Neural crest cell (in vitro differentiated cells): Measurements from ENCODE around the gene GFRA1. TPM values are rescaled to one million over a fixed set of nuclear protein-coding genes. Genes with fewer than 3 reads are reported as not detected.

Experiments
- DNase-seq: peaks from one replicate; pipeline ENCODE4 v3.0.0; 2021; ENCODE audit warnings: low read depth, mixed read lengths, low spot score
- H3K27ac Mint-ChIP-seq: one replicate; pipeline ENCODE4 v1.8.0; 2021; ENCODE audit warnings: mild to moderate bottlenecking, mixed read lengths; ENCODE audit not compliant: unreplicated experiment
- H3K27me3 Mint-ChIP-seq: 2 replicates; pipeline ENCODE4 v1.8.0; 2021; ENCODE audit warnings: low read depth, mild to moderate bottlenecking, mixed read lengths
- H3K36me3 Mint-ChIP-seq: 2 replicates; pipeline ENCODE4 v1.8.0; 2021; ENCODE audit warnings: low read depth, mild to moderate bottlenecking, mixed read lengths
- H3K4me1 Mint-ChIP-seq: 2 replicates; pipeline ENCODE4 v1.8.0; 2021; ENCODE audit warnings: mixed read lengths
- H3K4me3 Mint-ChIP-seq: one replicate; pipeline ENCODE4 v1.8.0; 2021; ENCODE audit warnings: mild to moderate bottlenecking, mixed read lengths
- H3K9me3 Mint-ChIP-seq: 2 replicates; pipeline ENCODE4 v1.8.0; 2021; ENCODE audit warnings: mixed read lengths
- CTCF ChIP-seq: fragments of 200-600 bp; sonication (generic); conservative IDR thresholded peaks from 2 replicates; pipeline ENCODE4 v1.5.0; 2021; ENCODE audit warnings: antibody characterized with exemption, mild to moderate bottlenecking
- total RNA-seq: library from RNA; stranded (reverse); gene quantifications from 2 replicates; pipeline ENCODE4 v1.2.1, GENCODE V29; 2021

Gene GFRA1
- total RNA-seq, 1 donor from 2014 or later = 72.4 TPM

- peaks cover 8% of the 10 kb centered on the region for H3K4me1 Mint-ChIP-seq
- H3K27ac Mint-ChIP-seq = no peak overlapping the region
- no peak for DNase-seq
- TF ChIP-seq CTCF = no peak
- peaks cover 26% of the 10 kb centered on the region for H3K36me3 Mint-ChIP-seq
- H3K27me3 Mint-ChIP-seq = no peaks in the 10 kb centered on the region
- peaks cover 6% of the 10 kb centered on the region for H3K9me3 Mint-ChIP-seq
- no peak overlapping the region for H3K4me3 Mint-ChIP-seq
Measured at GRCh38 chr10:116106611-116107010, 166.4 kb downstream of the GFRA1 start.

GRCh38 chr10:116105264-116105663, 167.7 kb downstream of the GFRA1 start:
- H3K27me3 Mint-ChIP-seq = no peaks in the 10 kb centered on the region
- TF ChIP-seq CTCF = no peak
- peaks cover 8% of the 10 kb centered on the region for H3K4me1 Mint-ChIP-seq
- DNase-seq = no peak
- H3K27ac Mint-ChIP-seq = no peak overlapping the region
- H3K4me3 Mint-ChIP-seq = no peak overlapping the region
- peaks cover 25% of the 10 kb centered on the region for H3K36me3 Mint-ChIP-seq
- peaks cover 6% of the 10 kb centered on the region for H3K9me3 Mint-ChIP-seq

GRCh38 chr10:116104210-116104932, 168.6 kb downstream of the GFRA1 start:
- peaks cover 6% of the 10 kb centered on the region for H3K9me3 Mint-ChIP-seq
- no peaks in the 10 kb centered on the region for H3K27me3 Mint-ChIP-seq
- H3K4me3 Mint-ChIP-seq = no peak overlapping the region
- no peak for DNase-seq
- TF ChIP-seq CTCF = no peak
- H3K36me3 Mint-ChIP-seq = peaks cover 27% of the 10 kb centered on the region
- H3K4me1 Mint-ChIP-seq = peaks cover 15% of the 10 kb centered on the region
- peak overlapping the region; percentile 69 for H3K27ac Mint-ChIP-seq

- DNase-seq = no peak
- Mint-ChIP-seq H3K36me3 (peaks cover 27% of the 10 kb centered on the region), H3K27ac (no peak overlapping the region), H3K4me1 (peaks cover 20% of the 10 kb centered on the region), H3K9me3 (peaks cover 6% of the 10 kb centered on the region), H3K4me3 (no peak overlapping the region), H3K27me3 (no peaks in the 10 kb centered on the region)
- TF ChIP-seq CTCF = no peak
Measured at GRCh38 chr10:116103668-116104067, 169.3 kb downstream of the GFRA1 start.

GRCh38 chr10:116101616-116102315, 171.2 kb downstream of the GFRA1 start:
- Mint-ChIP-seq H3K4me3 (no peak overlapping the region), H3K27ac (no peak overlapping the region), H3K4me1 (peaks cover 33% of the 10 kb centered on the region), H3K9me3 (peaks cover 5% of the 10 kb centered on the region), H3K27me3 (no peaks in the 10 kb centered on the region), H3K36me3 (peaks cover 26% of the 10 kb centered on the region)
- no peak for DNase-seq
- no peak for TF ChIP-seq CTCF
